Measurements from ENCODE around the gene OR10G3.
"Not testable (repeated sequence)": the region's sequence is repeated elsewhere in the genome, so short reads cannot be mapped to it uniquely, and the experiment has no call there.

Gene OR10G3, protein sequence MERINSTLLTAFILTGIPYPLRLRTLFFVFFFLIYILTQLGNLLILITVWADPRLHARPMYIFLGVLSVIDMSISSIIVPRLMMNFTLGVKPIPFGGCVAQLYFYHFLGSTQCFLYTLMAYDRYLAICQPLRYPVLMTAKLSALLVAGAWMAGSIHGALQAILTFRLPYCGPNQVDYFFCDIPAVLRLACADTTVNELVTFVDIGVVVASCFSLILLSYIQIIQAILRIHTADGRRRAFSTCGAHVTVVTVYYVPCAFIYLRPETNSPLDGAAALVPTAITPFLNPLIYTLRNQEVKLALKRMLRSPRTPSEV
- total RNA-seq, result 0 reads per million in 2 donors

DNA sequence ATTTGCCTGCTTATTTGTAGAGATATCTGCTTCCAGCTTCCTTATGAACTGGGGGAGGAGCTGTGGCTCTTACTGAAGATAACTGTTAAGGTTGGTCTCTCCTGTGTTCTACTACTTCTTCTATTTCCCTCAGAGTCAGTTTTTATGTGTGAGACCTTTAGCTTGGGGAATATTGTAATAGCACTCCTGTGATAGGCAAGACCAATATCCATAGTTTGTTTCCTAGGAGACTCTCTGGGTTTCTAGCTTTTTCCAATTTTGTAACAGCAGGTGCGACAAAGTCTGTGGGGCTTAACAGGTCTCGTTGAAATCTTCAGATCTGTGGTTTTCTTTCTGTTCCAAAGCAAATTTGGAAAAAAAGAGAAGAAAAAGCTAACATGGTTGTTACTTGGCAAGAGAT is at the start of gene OR10G3:
Gene OR10G3 (minus strand): TSS at position 101 of the 400 bp plus-strand sequence. CDS start 9,332 bp downstream, outside the sequence.
- DNase-seq, result no peak

DNA sequence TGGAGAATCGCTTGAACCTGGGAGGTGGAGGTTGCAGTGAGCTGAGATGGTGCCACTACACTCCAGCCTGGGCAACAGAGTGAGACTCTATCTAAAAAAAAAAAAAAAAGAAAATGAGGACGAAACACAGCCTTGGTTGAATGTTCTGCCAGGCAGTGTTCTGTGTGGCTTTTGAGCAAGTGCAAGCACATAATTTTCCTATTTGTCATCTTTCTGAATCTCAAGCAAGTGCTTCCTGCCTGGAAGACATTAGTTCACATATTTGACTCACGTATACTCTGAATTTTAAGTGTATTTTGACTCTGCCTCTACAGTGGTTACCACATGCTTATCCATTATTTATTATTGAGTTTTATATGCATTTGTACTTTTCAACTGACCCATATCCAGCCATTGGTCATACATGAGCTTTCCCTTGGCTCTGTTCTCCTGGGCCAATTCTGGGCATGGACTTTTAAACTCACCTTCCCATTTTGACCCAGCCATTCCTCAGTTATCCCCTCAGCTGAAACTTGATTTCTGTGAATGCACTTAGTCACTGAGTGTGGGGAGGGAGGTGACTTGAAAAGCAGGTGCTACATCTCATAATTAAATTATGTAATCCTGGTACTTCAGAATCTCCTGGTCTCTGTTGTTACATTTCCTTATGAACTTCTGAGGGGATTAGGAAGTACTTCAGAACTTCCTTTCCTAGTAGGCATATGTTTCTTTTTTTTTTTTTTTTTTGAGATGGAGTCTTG is 46.8 kb upstream of the OR10G3 start:
- no peak for DNase-seq

DNA sequence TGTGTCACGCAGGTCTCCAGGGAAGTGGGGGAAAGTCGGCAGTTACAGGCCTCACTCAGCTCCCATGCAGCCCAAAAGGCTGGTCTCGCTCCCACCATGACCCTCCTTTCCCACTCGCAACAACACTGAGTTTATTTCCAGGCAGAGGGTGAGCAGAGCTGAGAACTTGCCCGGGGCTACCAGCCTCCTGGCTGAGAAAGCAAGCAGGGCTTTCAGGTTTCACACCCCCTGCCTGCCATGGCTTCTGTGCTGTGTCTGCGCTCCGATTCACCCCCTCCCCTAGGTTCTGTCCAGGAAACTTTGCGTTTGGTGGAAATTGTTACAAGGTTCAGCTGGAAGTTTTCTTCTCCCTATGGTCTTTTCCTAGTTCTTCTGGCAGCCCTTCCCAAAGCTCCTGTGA is 37.7 kb upstream of the OR10G3 start:
- DNase-seq, result no peak

DNA sequence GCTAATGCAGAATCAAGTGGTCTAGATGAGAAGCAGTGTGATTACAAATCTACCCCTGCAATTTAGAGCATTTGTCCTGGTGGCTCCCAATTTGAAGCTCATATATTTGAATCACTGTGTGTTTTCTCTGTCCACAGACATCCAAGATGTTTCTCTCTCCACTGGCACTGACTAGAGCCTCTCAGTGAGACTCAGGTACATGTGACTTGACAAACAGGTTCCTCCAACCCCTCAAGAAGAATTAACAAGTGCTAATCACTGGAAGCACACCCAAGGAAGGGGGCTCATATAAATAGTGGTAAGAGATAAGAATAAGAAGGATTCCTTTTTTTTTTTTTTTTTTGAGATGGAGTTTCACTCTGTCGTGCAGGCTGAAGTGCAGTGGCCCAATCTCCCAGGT is 34.4 kb upstream of the OR10G3 start:
- DNase-seq, result no peak

DNA sequence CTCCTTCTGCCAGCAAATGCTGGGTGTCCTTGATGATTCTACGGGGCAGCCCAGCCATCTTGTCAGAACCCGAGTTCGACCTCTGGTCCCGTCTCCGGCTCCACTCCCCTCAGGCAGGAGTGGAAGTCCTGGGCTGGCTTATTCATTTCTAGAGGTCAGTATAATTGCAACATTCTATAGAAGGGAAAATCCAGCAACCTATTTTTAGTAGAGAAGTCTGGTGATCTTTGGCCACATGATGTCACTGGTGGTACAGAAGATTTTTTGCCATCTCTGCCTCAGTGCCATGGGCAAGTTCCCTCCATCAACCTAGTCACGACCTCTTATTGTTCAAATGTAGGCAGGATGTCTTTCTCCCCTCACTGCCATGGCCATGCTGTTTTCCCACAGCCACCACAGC is 32.4 kb upstream of the OR10G3 start:
- DNase-seq, result no peak

DNA sequence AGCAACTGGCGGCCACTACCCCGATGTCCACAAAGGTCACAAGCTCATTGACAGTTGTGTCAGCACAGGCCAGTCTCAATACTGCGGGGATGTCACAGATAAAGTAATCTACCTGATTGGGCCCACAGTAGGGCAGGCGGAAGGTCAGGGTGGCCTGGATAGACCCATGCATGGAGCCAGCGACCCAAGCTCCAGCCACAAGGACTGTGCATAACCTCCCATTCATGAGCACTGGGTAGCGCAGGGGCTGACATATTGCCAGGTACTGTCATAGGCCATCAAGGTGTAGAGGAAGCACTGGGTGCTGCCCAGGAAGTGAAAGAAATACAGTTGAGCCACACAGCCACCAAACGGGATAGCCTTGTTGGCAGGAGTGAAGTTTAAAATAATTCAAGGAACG is 22.3 kb upstream of the OR10G3 start:
- DNase-seq, result not testable (repeated sequence)

DNA sequence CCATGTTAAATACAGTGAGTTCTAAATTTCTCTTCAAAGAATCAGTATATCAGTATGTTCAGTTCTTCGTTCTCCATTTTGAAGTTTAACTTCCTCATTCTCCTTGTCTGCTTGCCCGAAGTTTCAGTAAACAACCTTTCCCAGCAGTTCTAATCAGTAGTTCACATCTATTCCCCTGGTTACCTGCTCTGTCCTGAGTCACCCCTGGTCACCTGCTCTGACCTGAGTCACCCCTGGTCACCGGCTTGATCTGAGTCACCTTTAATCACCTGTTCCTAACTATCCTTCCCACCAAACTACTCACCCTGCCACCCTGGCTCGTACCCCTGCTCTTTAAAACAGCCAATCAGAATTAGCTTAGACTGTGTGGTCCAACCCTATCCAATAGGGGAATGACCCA is 9.4 kb upstream of the OR10G3 start:
- DNase-seq, result no peak

DNA sequence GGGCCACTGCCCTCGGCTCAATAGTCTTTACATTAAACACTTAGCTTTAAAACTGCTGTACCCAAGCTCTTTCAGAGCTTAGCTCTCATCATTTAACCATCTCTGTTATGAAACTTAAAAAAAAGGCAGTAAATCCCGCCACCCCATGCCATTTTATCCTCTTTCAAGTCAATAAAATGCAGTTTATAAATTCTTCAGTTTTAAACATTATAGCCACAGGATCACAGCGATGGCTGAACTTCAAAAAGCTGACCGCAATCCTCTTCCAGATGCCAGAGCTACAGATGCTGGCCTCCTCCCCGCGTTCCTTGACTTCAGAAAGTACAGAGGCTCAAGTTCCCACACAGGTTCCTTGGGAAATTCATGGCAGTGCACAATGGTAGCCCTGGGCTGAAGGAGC is 4.2 kb downstream of the OR10G3 start:
- no peak for DNase-seq

DNA sequence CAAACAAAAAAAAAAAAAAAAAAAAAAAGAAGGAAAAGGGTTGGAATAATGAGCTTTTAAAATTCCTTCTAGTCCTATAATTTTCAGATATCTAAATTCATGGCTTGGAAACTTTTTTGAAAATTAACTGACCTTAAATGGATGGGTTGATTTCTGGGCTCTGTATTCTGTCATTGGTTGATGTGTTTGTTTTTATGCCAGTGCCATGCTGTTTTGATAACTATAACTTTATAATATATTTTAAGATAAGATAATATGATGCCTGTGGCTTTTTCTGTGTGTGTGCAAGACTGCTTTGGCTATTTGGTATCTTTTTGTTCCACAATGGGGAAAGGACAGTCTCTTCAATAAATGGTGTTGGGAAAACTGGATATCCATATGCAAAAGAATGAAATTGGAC is 7.3 kb downstream of the OR10G3 start:
- DNase-seq, result no peak

DNA sequence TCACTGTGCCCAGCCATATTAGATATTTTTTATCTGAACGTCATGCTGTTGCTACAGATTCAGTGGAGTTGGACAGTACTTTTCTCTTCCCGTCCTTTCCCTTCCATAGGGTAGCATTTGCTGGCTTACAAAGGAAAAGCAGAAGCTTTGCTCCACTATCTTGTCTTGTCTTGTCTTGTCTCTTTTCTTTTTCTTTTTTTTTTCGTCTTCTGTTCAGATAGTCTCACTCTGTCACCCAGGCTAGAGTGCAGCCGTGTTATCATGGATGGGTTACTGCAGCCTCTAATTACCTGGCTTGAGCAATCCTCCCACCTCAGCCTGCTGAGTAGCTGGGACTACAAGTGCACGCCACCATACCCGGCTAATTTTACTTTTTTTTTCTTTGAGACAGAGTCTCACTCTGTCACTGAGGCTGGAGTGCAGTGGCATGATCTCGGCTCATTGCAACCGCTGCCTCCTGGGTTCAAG is 21.1 kb downstream of the OR10G3 start:
- no peak for DNase-seq

DNA sequence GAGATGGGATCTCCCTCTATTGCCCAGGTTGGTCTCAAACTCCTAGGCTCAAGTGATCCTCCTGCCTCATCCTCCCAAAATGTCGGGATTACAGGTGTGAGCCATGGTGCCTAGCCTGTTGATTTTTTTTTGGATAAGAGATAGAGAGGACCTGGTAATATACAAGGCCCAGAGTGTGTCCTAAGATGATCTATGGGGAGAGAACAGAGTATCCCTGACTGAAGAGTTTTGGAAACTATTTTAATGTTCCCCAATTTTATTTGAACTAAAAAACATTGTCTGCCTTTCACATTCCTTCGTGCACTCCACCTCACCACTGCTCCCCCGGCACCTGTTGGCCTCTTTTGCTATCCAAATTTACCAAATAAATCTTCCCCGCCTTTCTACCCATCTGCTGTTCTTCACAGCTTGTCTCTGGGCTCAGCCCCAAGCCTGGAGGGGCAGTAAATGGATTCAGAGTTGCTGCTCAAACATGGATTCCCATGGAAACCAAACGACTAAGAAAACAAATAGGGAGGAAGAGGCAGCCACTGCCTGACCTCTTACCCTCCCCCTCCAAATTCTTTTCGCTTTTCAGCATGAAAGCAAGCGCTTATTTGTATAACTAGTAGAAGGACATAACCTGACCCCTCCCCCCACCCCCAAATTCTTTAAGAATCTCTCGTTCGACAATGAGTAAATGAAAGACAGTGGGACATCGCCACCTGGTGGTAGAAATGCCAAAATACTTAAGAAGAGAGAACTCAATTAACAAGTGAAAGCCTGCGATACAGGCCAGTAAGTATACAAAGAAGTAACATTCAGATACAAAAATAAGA is 22.6 kb downstream of the OR10G3 start:
- DNase-seq, result peak in 4 of 5 experiments; percentile 51 to 81 (median 57)

DNA sequence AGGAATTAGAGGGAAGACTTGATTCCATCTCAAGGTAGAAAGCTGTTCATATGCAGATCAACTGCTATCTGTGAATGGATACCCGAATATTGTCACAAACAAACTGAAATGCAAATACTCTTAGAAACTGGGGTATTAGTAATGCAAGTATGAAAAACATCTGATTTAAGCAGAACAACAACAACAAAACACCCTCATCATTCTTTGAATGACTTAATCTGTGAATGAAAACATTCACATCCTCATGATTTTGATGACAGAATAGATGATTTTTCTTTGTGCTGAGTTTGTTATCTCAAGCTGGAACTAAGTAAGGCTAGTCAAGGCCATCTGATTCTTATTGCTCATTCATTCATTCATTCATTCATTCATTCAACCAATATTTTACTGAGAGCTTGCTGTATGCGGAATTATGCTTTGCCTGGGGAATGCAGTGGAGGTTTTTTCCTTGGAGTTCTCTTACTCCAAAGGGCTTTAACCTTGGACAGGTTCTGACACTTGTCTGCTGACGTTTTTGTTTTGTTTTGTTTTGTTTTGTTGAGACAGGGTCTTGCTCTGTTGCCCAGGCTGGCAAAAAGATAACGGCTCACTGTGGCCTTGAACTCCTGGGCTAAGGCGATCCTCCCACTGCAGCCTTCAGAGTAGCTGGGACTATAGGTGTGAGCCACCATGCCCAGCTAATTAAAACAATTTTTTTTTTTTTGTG is 23.3 kb downstream of the OR10G3 start:
- DNase-seq, result no peak

DNA sequence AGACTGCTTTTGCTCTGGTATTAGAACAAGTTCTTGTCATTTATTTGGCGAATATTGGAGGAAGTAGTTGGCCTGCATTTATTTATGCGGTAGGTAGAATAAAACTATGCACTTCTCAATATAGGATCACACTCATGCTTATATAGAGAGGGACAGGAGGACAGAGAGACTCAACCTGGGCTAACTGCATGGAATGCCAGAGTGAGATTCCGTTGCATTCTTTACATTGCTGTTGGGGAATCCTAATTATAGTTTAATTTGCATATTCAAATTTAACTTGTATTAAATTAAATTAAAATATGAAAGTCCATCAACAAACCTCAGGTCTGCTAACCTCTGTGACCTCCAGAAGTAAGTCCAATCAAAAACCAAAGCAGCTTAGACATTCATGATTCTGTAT is 26.6 kb downstream of the OR10G3 start:
- DNase-seq, result no peak

DNA sequence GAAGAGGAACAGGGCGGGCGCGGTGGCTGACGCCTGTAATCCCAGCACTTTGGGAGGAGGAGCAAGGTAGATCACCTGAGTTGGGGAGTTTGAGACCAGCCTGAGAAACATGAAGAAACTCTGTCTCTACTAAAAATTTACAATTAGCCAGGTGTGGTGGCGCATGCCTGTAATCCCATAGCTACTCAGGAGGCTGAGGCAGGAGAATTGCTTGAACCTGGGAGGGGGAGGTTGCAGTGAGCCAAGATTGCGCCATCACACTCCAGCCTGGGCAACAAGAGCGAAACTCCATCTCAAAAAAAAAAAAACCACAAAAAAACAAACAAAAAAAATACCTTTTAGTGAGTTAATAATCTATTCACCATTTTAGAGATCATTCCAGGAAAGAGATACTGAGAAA is 35.3 kb downstream of the OR10G3 start:
- not testable (repeated sequence) for DNase-seq

DNA sequence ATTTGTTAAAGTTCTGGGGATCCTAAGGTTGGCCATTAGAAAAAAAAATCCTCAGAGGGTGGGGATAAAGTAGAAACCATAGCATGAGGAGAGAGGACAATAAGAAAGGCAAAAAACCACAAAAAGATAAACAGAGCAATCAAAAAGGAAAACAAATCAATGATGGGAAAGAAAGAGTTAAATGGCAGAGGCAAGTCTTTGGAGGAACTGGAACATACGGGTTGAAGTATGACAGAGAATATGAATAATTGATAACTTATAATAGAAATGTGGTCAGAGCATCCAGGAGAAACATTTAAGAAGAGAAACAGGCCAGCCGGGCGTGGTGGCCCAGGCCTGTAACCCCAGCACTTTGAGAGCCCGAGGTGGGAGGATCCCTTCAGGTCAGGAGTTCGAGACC is 35.9 kb downstream of the OR10G3 start:
- DNase-seq, result no peak

DNA sequence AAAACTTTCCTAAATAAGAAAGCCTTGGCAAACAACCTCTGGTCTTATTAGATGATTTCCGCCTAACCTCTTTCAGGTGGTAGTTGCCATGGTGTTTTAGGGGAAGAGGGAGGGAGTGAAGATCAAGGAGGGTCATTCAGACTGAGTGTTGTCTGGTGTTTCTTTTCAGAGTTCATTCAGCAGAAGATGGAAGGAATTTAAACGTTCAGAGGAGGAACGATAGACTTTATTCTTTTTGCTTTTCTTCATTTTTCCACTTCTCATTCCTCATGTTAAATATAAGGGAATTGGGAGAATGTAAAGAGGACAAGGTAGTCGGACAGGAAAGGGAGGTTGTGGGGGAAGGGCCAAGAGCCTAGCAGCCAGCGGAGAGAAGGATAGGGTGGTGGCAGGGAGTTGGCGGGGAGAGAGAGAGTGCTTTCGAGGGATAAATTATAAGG is 36.3 kb downstream of the OR10G3 start:
- no peak for DNase-seq

DNA sequence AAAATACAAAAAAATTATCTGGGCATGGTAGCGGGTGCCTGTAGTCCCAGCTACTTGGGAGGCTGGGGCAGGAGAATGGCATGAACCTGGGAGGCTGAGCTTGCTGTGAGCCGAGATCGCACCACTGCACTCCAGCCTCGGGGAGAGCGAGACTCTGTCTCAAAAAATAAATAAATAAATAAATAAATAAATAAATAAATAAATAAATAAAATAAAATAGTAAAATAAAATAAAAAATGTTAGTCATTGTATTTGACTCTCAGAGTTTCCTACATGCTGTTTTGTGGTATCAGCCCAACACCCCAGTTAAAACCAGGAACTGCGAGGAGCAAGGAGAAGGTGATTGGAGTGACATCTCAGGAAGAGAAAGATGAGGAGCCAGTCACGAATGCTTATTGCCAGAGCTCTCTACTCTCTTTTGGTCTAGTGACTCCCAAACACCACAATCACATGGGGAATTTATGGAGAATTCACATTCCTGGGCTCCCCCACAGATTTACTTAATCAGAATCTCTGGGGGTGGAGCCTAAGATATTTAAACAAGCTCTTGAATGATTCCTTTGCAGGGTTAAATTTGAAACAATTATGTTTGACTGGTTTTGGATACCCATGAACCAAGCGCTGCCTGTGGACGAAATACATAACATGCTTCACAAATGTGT is 38.3 kb downstream of the OR10G3 start:
- DNase-seq, result no peak

DNA sequence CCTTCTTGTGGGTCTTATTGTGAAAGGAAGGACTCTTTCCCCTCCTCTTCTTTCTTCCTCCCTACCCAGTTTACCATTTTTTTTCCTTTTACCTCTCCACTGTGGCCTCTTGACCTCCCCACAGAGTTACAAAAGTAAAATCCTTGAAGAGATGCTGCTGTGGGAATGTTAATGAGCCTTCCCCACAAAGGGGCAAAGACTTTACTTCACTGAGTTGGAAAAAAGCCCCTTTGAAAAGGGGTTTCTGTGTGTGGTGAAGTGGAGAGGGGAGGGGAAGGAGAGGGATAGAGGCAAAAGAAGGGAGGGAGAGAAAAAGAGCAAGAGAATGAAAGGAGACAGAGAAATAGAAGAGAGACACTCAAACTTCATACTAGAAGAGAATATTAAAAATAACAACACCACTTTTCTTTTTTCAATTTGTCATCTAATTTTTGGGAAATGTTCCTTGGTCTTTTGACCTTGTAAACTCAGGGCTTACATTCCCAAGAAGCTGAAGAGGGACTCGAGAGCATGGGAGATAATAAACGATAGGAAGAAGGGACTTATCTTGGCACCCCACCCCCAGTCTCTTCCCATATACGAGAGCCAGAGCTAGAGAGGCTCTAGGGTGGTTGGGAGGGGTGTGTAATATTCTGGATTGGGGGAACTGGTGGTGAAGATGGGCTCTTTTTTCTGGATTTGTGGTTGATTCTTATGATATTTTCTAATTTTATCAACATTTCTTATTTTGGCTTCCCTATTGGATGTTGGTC is 40.5 kb downstream of the OR10G3 start:
- DNase-seq, result no peak

DNA sequence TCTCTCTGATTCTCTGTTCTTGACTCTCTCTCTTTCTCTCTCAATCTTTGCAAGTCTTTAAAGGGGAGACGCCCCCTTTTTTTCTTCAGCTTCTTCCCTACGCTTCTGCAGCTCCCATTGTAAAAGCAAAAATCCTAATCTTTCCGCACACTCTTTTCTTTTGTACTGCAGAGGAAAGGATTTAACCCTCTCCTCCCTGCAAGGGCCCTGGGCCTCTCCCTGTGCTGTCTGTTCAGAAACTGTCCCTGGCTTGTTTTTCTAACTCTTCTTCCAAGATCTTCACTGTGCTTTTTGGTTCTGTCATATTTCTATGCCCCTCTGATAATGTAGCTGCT is 42.8 kb downstream of the OR10G3 start:
- DNase-seq, result no peak

DNA sequence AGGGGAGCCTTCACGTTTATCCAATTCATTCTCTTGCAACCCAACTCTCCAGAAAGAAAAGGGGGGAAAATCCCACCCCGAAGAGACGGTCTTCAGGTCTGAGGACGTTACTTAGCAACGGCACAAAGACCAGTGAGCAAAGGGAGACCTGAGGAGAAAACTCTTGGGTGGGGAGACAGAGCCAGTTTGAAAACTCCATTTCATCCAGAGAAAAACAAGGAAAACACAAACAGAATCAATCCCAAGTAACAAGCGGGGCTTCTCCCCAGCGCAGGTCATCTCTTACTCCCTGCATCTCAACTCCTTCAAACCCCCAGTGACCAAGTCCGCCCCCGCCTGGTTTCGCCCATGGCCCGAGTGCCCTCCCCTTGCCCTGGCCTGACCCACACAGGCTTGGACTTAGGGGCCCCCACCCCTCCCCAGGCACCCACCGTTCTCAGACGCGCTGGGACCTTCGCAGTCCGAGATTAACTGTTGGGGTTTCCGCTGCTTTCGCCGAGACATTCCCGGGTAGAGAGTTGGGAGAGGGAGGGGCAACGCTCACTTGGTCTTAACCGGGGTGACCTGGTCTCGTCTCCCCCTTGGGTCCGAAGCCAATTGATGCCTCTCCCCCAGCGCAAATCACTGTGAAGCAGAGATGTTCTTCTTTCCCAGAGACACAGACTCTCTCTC is 43.3 kb downstream of the OR10G3 start:
- DNase-seq, result no peak
